K562 (cell line): ENCODE results near the gene ZC3H10. TPM values are rescaled to one million over a fixed set of nuclear protein-coding genes. Genes with fewer than 3 reads are reported as not detected.
A peak's percentile ranks its signal among the peaks of the same experiment; 100 is the strongest.

Experiments used
- FOSL1 ChIP-seq: fragments of 200-800 bp; sonication (Bioruptor generic); conservative IDR thresholded peaks from 2 replicates; pipeline ENCODE4 v1.6.1; 2016; ENCODE audit warnings: missing genetic modification characterization, missing compliant biosample characterization
- HDAC6 ChIP-seq: IDR thresholded peaks from 2 replicates; pipeline ENCODE4 v1.6.1; 2012; ENCODE audit warnings: low read depth, mild to moderate bottlenecking, control low read depth, inconsistent platforms, low read length, moderate library complexity
- ILF3 ChIP-seq: fragments of 450-650 bp; IDR thresholded peaks from 2 replicates; pipeline ENCODE4 v1.6.1; 2018; ENCODE audit warnings: antibody characterized with exemption, mild to moderate bottlenecking, moderate library complexity, borderline replicate concordance
- MIER1 ChIP-seq: fragments of 450-650 bp; IDR thresholded peaks from 2 replicates; pipeline ENCODE4 v1.6.1; 2016; ENCODE audit warnings: antibody characterized with exemption, mild to moderate bottlenecking, low read depth
- PHF8 ChIP-seq: fragments of 200-600 bp; sonication (generic); IDR thresholded peaks from 2 replicates; pipeline ENCODE4 v1.6.1; 2012; ENCODE audit warnings: mixed run types, mild to moderate bottlenecking, inconsistent platforms, low read length, moderate library complexity, borderline replicate concordance
- SETDB1 ChIP-seq: IDR thresholded peaks from one replicate; pipeline ENCODE4 v1.6.1; 2012; ENCODE audit warnings: low read length, control low read depth, inconsistent platforms
- SIN3A ChIP-seq, 2 experiments: fragments of 150-350 bp in 1 of 2; IDR thresholded peaks; 2 replicates each; pipeline ENCODE4 v1.6.1; 2011 to 2016; ENCODE audit warnings: borderline replicate concordance in 2 of 2, low read depth in 2 of 2, low read length in 2 of 2, mild to moderate bottlenecking in 2 of 2, moderate library complexity in 2 of 2; ENCODE audit not compliant: control insufficient read depth in 1 of 2
- SNIP1 ChIP-seq: fragments of 450-650 bp; IDR thresholded peaks from 2 replicates; pipeline ENCODE4 v1.7.1; 2017; ENCODE audit warnings: low read depth, mild to moderate bottlenecking
- STAT5B ChIP-seq: fragments of 250-450 bp; sonication (Bioruptor Pico); IDR thresholded peaks from 2 replicates; pipeline ENCODE4 v1.8.0; 2021; ENCODE audit warnings: mild to moderate bottlenecking, inconsistent platforms
- YBX1 ChIP-seq: fragments of 450-650 bp; IDR thresholded peaks from 2 replicates; pipeline ENCODE4 v1.7.1; 2016; ENCODE audit warnings: mild to moderate bottlenecking
- ZC3H8 ChIP-seq: fragments of 450-650 bp; IDR thresholded peaks from 2 replicates; pipeline ENCODE4 v1.6.1; 2017
- ZNF140 ChIP-seq: fragments of 250-450 bp; sonication (Bioruptor Pico); IDR thresholded peaks from 2 replicates; pipeline ENCODE4 v1.8.0; 2021; ENCODE audit warnings: moderate library complexity, mild to moderate bottlenecking, inconsistent platforms
- ZNF24 ChIP-seq: fragments of 450-650 bp; IDR thresholded peaks from 2 replicates; pipeline ENCODE4 v1.6.1; 2016
- ZNF282 ChIP-seq: sonication (generic); formaldehyde crosslinking; IDR thresholded peaks from 2 replicates; pipeline ENCODE4 v1.8.1; 2023; ENCODE audit warnings: missing genetic modification reagents
- ZNF311 ChIP-seq: fragments of 250-450 bp; sonication (Bioruptor Pico); IDR thresholded peaks from 2 replicates; pipeline ENCODE4 v1.4.0; 2020; ENCODE audit warnings: mild to moderate bottlenecking, moderate library complexity
- polyA plus RNA-seq, 8 experiments: library from polyadenylated mRNA; depleted of rRNA in 4 of 8; stranded (reverse) in 5 of 8; unstranded in 3 of 8; fragments of >200 nt; fragmentation: Nextera tagmentation in 2 of 8; fragmentation: Illumina TruSeq in 1 of 8; extraction: Ambion mirVana in 2 of 8; extraction: Trizol in 1 of 8; gene quantifications; 2 replicates each; pipeline versions ENCODE4 v1.2.1 to v1.2.3, GENCODE V29; 2011 to 2014; ENCODE audit warnings: inconsistent platforms in 1 of 8, missing spikeins in 1 of 8
- total RNA-seq, 7 experiments: library from RNA; depleted of rRNA in 6 of 7; stranded (reverse); fragments of >200 nt in 6 of 7; fragmentation: Illumina TruSeq in 2 of 7; extraction: Trizol in 2 of 7; gene quantifications; 2 replicates each; pipeline versions ENCODE4 v1.2.1 to v1.2.3, GENCODE V29; 2011 to 2021; ENCODE audit warnings: low replicate concordance in 1 of 7
- TF ChIP-seq, protein P1 (sequence below): fragments of 250-450 bp; sonication (Bioruptor Pico); IDR thresholded peaks from 2 replicates; pipeline ENCODE4 v1.5.0; 2020; ENCODE audit warnings: mild to moderate bottlenecking, borderline replicate concordance
- TF ChIP-seq, protein P2 (sequence below), 2 experiments: fragments of 200-800 bp in 1 of 2; sonication (Bioruptor generic) in 1 of 2; sonication (generic) in 1 of 2; formaldehyde crosslinking in 1 of 2; IDR thresholded peaks in 1 of 2; conservative IDR thresholded peaks in 1 of 2; 2 replicates each; pipeline versions ENCODE4 v1.5.0 to v1.6.1; 2016 to 2020; ENCODE audit warnings: missing compliant biosample characterization in 1 of 2, missing genetic modification characterization in 1 of 2, missing genetic modification reagents in 1 of 2
- TF ChIP-seq, protein P3 (sequence below): fragments of 450-650 bp; IDR thresholded peaks from 2 replicates; pipeline ENCODE4 v1.6.1; 2017; ENCODE audit warnings: antibody characterized with exemption
- TF ChIP-seq, protein P4 (sequence below): fragments of 250-450 bp; sonication (Bioruptor Pico); IDR thresholded peaks from 2 replicates; pipeline ENCODE4 v1.4.0; 2020
- TF ChIP-seq, protein P5 (sequence below), 2 experiments: fragments of 450-650 bp in 1 of 2; sonication (generic) in 1 of 2; formaldehyde crosslinking; conservative IDR thresholded peaks; 2 replicates each; pipeline versions ENCODE4 v1.4.0 to v1.8.1; 2020 to 2022; ENCODE audit warnings: mild to moderate bottlenecking in 1 of 2, missing genetic modification reagents in 1 of 2

The ZC3H10 gene
- total and polyA plus RNA-seq, 9 of the 15 experiments (the other 6 are each of a cell fraction or from before 2014, with no cell fraction given): 0.31 to 4.1 (median 1.6) TPM

DNA sequence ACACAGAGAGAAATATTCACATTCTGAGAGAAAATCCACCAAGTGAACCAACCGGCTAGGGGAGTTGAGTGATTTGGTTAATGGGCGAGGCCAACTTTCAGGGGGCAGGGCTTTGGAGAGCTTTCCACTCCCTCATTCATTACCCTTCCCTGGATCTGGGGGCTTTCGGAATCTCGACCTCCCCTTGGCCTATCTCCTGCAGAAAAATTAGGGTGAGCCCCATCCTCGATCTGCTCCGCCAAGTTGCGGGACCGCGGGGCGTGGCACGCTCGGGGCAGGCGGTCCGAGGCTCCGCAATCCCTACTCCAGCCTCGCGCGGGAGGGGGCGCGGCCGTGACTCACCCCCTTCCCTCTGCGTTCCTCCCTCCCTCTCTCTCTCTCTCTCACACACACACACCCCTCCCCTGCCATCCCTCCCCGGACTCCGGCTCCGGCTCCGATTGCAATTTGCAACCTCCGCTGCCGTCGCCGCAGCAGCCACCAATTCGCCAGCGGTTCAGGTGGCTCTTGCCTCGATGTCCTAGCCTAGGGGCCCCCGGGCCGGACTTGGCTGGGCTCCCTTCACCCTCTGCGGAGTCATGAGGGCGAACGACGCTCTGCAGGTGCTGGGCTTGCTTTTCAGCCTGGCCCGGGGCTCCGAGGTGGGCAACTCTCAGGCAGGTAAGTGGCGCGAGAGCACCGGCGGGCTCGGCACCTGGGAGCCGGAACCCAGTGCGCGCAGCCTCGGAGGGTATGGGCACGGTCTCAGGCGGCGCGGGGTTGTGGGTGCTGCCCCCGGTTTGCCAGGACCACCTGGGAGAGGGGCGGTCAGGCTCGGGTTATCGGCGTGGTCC, 38.1 kb upstream of the ZC3H10 start, which contains the start of gene ERBB3 (continued):
- TF ChIP-seq, protein P1, sequence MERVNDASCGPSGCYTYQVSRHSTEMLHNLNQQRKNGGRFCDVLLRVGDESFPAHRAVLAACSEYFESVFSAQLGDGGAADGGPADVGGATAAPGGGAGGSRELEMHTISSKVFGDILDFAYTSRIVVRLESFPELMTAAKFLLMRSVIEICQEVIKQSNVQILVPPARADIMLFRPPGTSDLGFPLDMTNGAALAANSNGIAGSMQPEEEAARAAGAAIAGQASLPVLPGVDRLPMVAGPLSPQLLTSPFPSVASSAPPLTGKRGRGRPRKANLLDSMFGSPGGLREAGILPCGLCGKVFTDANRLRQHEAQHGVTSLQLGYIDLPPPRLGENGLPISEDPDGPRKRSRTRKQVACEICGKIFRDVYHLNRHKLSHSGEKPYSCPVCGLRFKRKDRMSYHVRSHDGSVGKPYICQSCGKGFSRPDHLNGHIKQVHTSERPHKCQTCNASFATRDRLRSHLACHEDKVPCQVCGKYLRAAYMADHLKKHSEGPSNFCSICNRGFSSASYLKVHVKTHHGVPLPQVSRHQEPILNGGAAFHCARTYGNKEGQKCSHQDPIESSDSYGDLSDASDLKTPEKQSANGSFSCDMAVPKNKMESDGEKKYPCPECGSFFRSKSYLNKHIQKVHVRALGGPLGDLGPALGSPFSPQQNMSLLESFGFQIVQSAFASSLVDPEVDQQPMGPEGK (CRISPR knock-in tag): no peak
- TF ChIP-seq STAT5B (CRISPR knock-in tag) (no peak), ZNF140 (CRISPR knock-in tag) (no peak), ILF3 (no peak), ZNF311 (CRISPR knock-in tag) (no peak), SIN3A (IDR thresholded peaks at IDR 0.05; ENCODE audit: borderline replicate concordance in 2 of 2, control insufficient read depth in 1 of 2, low read depth in 2 of 2, low read length in 2 of 2) (no peak), SNIP1 (no peak), SETDB1 (no peak), MIER1 (no peak), HDAC6 (no peak), FOSL1 (tag) (peak; percentile 97), ZNF282 (CRISPR knock-in tag) (peak; percentile 49; the same call in 1 of the 2 replicates), YBX1 (no peak), ZC3H8 (no peak), ZNF24 (no peak), PHF8 (peak; percentile 37; the same call in 1 of the 2 replicates)
- TF ChIP-seq, protein P2, sequence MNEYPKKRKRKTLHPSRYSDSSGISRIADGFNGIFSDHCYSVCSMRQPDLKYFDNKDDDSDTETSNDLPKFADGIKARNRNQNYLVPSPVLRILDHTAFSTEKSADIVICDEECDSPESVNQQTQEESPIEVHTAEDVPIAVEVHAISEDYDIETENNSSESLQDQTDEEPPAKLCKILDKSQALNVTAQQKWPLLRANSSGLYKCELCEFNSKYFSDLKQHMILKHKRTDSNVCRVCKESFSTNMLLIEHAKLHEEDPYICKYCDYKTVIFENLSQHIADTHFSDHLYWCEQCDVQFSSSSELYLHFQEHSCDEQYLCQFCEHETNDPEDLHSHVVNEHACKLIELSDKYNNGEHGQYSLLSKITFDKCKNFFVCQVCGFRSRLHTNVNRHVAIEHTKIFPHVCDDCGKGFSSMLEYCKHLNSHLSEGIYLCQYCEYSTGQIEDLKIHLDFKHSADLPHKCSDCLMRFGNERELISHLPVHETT (CRISPR knock-in tag; conservative IDR thresholded peaks at IDR 0.05 in 1 of 2, IDR thresholded peaks at IDR 0.05 in 1 of 2): 0 out of 4 replicates have a peak, but pooled peaks of 1 of the 2 experiments have one; percentile 33
- TF ChIP-seq, protein P3, sequence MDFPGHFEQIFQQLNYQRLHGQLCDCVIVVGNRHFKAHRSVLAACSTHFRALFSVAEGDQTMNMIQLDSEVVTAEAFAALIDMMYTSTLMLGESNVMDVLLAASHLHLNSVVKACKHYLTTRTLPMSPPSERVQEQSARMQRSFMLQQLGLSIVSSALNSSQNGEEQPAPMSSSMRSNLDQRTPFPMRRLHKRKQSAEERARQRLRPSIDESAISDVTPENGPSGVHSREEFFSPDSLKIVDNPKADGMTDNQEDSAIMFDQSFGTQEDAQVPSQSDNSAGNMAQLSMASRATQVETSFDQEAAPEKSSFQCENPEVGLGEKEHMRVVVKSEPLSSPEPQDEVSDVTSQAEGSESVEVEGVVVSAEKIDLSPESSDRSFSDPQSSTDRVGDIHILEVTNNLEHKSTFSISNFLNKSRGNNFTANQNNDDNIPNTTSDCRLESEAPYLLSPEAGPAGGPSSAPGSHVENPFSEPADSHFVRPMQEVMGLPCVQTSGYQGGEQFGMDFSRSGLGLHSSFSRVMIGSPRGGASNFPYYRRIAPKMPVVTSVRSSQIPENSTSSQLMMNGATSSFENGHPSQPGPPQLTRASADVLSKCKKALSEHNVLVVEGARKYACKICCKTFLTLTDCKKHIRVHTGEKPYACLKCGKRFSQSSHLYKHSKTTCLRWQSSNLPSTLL: no peak
- TF ChIP-seq, protein P4, sequence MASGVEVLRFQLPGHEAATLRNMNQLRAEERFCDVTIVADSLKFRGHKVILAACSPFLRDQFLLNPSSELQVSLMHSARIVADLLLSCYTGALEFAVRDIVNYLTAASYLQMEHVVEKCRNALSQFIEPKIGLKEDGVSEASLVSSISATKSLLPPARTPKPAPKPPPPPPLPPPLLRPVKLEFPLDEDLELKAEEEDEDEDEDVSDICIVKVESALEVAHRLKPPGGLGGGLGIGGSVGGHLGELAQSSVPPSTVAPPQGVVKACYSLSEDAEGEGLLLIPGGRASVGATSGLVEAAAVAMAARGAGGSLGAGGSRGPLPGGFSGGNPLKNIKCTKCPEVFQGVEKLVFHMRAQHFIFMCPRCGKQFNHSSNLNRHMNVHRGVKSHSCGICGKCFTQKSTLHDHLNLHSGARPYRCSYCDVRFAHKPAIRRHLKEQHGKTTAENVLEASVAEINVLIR (CRISPR knock-in tag): no peak
- TF ChIP-seq, protein P5, sequence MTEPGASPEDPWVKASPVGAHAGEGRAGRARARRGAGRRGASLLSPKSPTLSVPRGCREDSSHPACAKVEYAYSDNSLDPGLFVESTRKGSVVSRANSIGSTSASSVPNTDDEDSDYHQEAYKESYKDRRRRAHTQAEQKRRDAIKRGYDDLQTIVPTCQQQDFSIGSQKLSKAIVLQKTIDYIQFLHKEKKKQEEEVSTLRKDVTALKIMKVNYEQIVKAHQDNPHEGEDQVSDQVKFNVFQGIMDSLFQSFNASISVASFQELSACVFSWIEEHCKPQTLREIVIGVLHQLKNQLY (CRISPR knock-in tag; conservative IDR thresholded peaks at IDR 0.05): no peak
